Astrocyte of the hippocampus (primary cell): ENCODE results near the gene HMGA1.
"Not testable (repeated sequence)": the region's sequence is repeated elsewhere in the genome, so short reads cannot be mapped to it uniquely, and the experiment has no call there.

Experiments used
- DNase-seq: peaks from one replicate; pipeline ENCODE4 v3.0.0; 2011; ENCODE audit warnings: low read depth, low spot score

The HMGA1 gene

GRCh38 chr6:34240329-34241248 is 3.9 kb downstream of the HMGA1 start:
- DNase-seq: no peak

- DNase-seq: no peak
Measured at GRCh38 chr6:34241351-34242215, 4.9 kb downstream of the HMGA1 start.

GRCh38 chr6:34242252-34243130 is 5.8 kb downstream of the HMGA1 start:
- no peak for DNase-seq

GRCh38 chr6:34243131-34243771 is 6.6 kb downstream of the HMGA1 start:
- no peak for DNase-seq

GRCh38 chr6:34243901-34244884 is 7.5 kb downstream of the HMGA1 start:
- DNase-seq: peak; percentile 95

- DNase-seq: not testable (repeated sequence)
Measured at GRCh38 chr6:34245032-34245760, 8.5 kb downstream of the HMGA1 start.

GRCh38 chr6:34245761-34246140 is 9.1 kb downstream of the HMGA1 start:
- not testable (repeated sequence) for DNase-seq

GRCh38 chr6:34246249-34246562 is 9.5 kb downstream of the HMGA1 start:
- DNase-seq: no peak

- DNase-seq: peak; percentile 64
Measured at GRCh38 chr6:34246563-34247391, 10.1 kb downstream of the HMGA1 start.

- DNase-seq: no peak
Measured at GRCh38 chr6:34247481-34248197, 11.0 kb downstream of the HMGA1 start.

GRCh38 chr6:34248198-34248726 is 11.6 kb downstream of the HMGA1 start:
- peak; percentile 52 for DNase-seq

GRCh38 chr6:34248727-34249468 is 12.2 kb downstream of the HMGA1 start, which contains the start of gene SMIM29:
TSS of gene SMIM29 (minus strand) at chr6:34249006. CDS start at chr6:34247791, 1,215 bp downstream.
- DNase-seq: peak; percentile 98

- no peak for DNase-seq
Measured at GRCh38 chr6:34249469-34250261, 13.0 kb downstream of the HMGA1 start.

GRCh38 chr6:34252395-34252794 is 15.7 kb downstream of the HMGA1 start:
- not testable (repeated sequence) for DNase-seq

GRCh38 chr6:34259529-34260069 is 22.9 kb downstream of the HMGA1 start:
- no peak for DNase-seq
